Measurements from ENCODE around the gene MAP1B. TPM values are rescaled to one million over a fixed set of nuclear protein-coding genes. Genes with fewer than 3 reads are reported as not detected.

Gene MAP1B
- total RNA-seq, 1 donor from 2014 or later: 84.4 TPM

GRCh38 chr5:72154076-72154756, 46.9 kb downstream of the MAP1B start:
- Histone ChIP-seq H3K4me3 (no peak overlapping the region), H3K9ac (no peak overlapping the region), H3F3A (ENCODE audit: low read depth) (peaks cover 3% of the 10 kb centered on the region), H4K20me1 (ENCODE audit: low read depth) (peaks cover 43% of the 10 kb centered on the region), H3K27me3 (no peaks in the 10 kb centered on the region), H3K4me2 (no peak overlapping the region), H2AFZ (replicated peaks) (no peak overlapping the region), H3K36me3 (no peaks in the 10 kb centered on the region), H3K9me3 (ENCODE audit: low read depth) (no peaks in the 10 kb centered on the region), H3K4me1 (peaks cover 40% of the 10 kb centered on the region), H3K27ac (no peak overlapping the region), H3K79me2 (ENCODE audit: low read depth) (peaks cover 98% of the 10 kb centered on the region)
- Mint-ChIP-seq H3K9me3 (no peaks in the 10 kb centered on the region), H3K4me3 (no peak overlapping the region), H3K4me1 (peaks cover 69% of the 10 kb centered on the region), H3K27me3 (ENCODE audit: insufficient read depth, low read depth) (no peaks in the 10 kb centered on the region), H3K27ac (no peak overlapping the region), H3K36me3 (peaks cover 64% of the 10 kb centered on the region)
- DNase-seq (ENCODE audit: low spot score): no peak
- no peak for TF ChIP-seq EZH2 (IDR thresholded peaks at IDR 0.05)
- TF ChIP-seq CTCF (IDR thresholded peaks at IDR 0.05): no peak
- TF ChIP-seq EZH2phosphoT487 (IDR thresholded peaks at IDR 0.05): no peak

GRCh38 chr5:72156946-72157624, 49.8 kb downstream of the MAP1B start:
- H3K4me3 ChIP-seq: no peak overlapping the region
- no peak overlapping the region for H3K27ac ChIP-seq
- H3F3A ChIP-seq (ENCODE audit: low read depth): no peaks in the 10 kb centered on the region
- no peak for DNase-seq (ENCODE audit: low spot score)
- no peak overlapping the region for H3K4me2 ChIP-seq
- Mint-ChIP-seq H3K4me1 (peaks cover 54% of the 10 kb centered on the region), H3K36me3 (peaks cover 52% of the 10 kb centered on the region), H3K9me3 (no peaks in the 10 kb centered on the region), H3K27me3 (ENCODE audit: insufficient read depth, low read depth) (peaks cover 2% of the 10 kb centered on the region), H3K27ac (peak overlapping the region; percentile 90), H3K4me3 (no peak overlapping the region)
- H3K4me1 ChIP-seq: peaks cover 17% of the 10 kb centered on the region
- no peak overlapping the region for H2AFZ ChIP-seq (replicated peaks)
- no peaks in the 10 kb centered on the region for H3K27me3 ChIP-seq
- H3K36me3 ChIP-seq: no peaks in the 10 kb centered on the region
- TF ChIP-seq CTCF (IDR thresholded peaks at IDR 0.05): no peak
- no peak overlapping the region for H3K9ac ChIP-seq
- H3K79me2 ChIP-seq (ENCODE audit: low read depth): peaks cover 96% of the 10 kb centered on the region
- H4K20me1 ChIP-seq (ENCODE audit: low read depth): peaks cover 29% of the 10 kb centered on the region
- no peaks in the 10 kb centered on the region for H3K9me3 ChIP-seq (ENCODE audit: low read depth)

GRCh38 chr5:72157625-72157962, 50.3 kb downstream of the MAP1B start:
- Histone ChIP-seq H3K4me3 (no peak overlapping the region), H4K20me1 (ENCODE audit: low read depth) (peaks cover 28% of the 10 kb centered on the region), H3K4me2 (no peak overlapping the region), H3K36me3 (no peaks in the 10 kb centered on the region), H3K4me1 (peaks cover 17% of the 10 kb centered on the region), H2AFZ (replicated peaks) (no peak overlapping the region), H3K9me3 (ENCODE audit: low read depth) (no peaks in the 10 kb centered on the region), H3K79me2 (ENCODE audit: low read depth) (peaks cover 96% of the 10 kb centered on the region), H3F3A (ENCODE audit: low read depth) (no peaks in the 10 kb centered on the region), H3K27me3 (no peaks in the 10 kb centered on the region), H3K9ac (no peak overlapping the region), H3K27ac (no peak overlapping the region)
- peaks cover 2% of the 10 kb centered on the region for H3K27me3 Mint-ChIP-seq (ENCODE audit: insufficient read depth, low read depth)
- H3K9me3 Mint-ChIP-seq: no peaks in the 10 kb centered on the region
- peak overlapping the region; percentile 90 for H3K27ac Mint-ChIP-seq
- H3K36me3 Mint-ChIP-seq: peaks cover 51% of the 10 kb centered on the region
- H3K4me3 Mint-ChIP-seq: no peak overlapping the region
- TF ChIP-seq EZH2 (IDR thresholded peaks at IDR 0.05) (no peak), EZH2phosphoT487 (IDR thresholded peaks at IDR 0.05) (no peak), CTCF (IDR thresholded peaks at IDR 0.05) (no peak)
- peaks cover 50% of the 10 kb centered on the region for H3K4me1 Mint-ChIP-seq
- no peak for DNase-seq (ENCODE audit: low spot score)
